ENCODE results near the gene ZNF862. TPM values are rescaled to one million over a fixed set of nuclear protein-coding genes. Genes with fewer than 3 reads are reported as not detected.

ZNF862 gene
- total RNA-seq, 1 donor, result 8.8 TPM

- no peak overlapping the region for H3K4me3 ChIP-seq (ENCODE audit: low read depth, low read length)
- DNase-seq (ENCODE audit: low read depth), result no peak
- TF ChIP-seq CTCF (IDR thresholded peaks at IDR 0.05; ENCODE audit: insufficient read depth, low read length), result no peak
These were observed 38.0 kb upstream of the ZNF862 start for GRCh38 chr7:149800169-149800555.

- DNase-seq (ENCODE audit: low read depth), result no peak
- no peak overlapping the region for H3K4me3 ChIP-seq (ENCODE audit: low read depth, low read length)
- TF ChIP-seq CTCF (IDR thresholded peaks at IDR 0.05; ENCODE audit: insufficient read depth, low read length), result no peak
These were observed 37.1 kb upstream of the ZNF862 start for GRCh38 chr7:149801002-149801566.

GRCh38 chr7:149801816-149802215, 36.4 kb upstream of the ZNF862 start:
- no peak for DNase-seq (ENCODE audit: low read depth)
- TF ChIP-seq CTCF (IDR thresholded peaks at IDR 0.05; ENCODE audit: insufficient read depth, low read length), result no peak
- H3K4me3 ChIP-seq (ENCODE audit: low read depth, low read length), result no peak overlapping the region

DNA sequence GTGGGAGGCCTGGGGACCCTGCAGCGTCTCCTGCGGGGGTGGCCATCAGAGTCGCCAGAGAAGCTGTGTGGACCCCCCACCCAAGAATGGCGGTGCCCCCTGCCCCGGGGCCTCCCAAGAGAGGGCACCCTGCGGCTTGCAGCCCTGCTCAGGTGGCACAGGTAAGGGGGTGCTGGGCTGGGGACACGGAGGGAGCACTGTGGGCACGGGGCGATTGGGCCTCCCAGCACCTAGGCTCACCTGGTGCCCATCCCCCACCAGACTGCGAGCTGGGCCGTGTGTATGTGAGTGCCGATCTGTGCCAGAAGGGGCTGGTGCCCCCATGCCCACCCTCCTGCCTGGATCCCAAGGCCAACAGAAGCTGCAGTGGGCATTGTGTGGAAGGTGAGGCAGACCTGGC, 35.2 kb upstream of the ZNF862 start:
- no peak for DNase-seq (ENCODE audit: low read depth)
- no peak overlapping the region for H3K4me3 ChIP-seq (ENCODE audit: low read depth, low read length)
- TF ChIP-seq CTCF (IDR thresholded peaks at IDR 0.05; ENCODE audit: insufficient read depth, low read length), result no peak

DNA sequence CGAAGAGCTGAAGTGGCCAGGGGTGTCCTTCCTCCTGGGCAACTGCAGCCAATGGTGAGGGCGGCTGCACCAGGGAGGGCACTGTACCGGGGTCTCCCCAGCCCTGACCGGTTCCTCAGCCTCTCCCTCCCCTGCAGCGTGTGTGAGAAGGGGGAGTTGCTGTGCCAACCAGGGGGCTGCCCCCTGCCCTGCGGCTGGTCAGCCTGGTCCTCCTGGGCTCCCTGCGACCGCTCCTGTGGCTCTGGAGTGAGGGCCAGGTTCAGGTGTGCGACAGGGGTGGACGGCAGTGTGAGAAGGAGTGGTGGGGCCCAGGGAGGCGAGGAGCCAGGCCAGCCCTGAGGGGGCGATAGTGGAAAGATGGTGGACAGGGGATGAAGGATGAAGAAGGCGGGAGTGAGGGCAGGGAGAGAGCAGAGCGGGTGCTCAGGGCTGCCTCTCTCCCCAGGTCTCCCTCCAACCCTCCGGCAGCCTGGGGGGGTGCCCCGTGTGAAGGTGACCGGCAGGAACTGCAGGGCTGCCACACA, 34.6 kb upstream of the ZNF862 start:
- no peak for TF ChIP-seq CTCF (IDR thresholded peaks at IDR 0.05; ENCODE audit: insufficient read depth, low read length)
- H3K4me3 ChIP-seq (ENCODE audit: low read depth, low read length), result no peak overlapping the region
- DNase-seq (ENCODE audit: low read depth), result no peak

DNA sequence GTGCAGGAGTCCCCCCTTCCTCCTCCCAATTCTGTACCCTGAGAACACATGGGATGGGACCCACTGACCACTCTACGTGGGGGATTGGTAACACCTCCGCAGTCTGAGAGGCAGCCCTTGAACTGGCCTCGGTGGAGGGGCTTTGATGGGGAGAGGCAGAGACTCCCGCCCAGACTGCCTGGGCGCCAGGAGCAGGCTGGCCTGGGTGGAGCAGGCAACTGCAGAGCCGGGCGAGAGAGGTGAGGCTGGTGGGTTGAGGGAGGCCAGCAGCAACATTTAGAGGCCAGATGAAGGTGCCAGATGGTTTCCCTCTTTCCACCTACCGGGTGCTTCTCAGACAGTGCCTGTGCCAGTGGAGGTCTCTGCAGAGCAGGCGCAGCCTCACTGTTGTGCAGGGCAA, 34.1 kb upstream of the ZNF862 start:
- H3K4me3 ChIP-seq (ENCODE audit: low read depth, low read length), result no peak overlapping the region
- no peak for TF ChIP-seq CTCF (IDR thresholded peaks at IDR 0.05; ENCODE audit: insufficient read depth, low read length)
- DNase-seq (ENCODE audit: low read depth), result no peak

DNA sequence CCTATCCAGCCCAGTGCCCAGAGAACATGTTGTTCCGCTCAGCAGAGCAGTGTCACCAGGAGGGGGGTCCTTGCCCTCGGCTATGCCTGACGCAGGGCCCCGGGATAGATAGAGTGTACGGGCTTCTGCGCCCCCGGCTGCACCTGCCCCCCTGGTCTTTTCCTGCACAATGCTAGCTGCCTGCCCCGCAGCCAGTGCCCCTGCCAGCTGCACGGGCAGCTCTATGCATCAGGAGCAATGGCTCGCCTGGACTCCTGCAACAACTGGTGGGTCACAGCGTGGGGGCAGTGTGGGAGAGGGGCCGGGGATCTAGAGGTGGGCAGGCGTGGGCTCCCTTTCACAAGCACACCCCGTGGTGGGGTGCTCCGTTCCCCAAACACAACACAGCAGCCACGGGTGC, 31.4 kb upstream of the ZNF862 start:
- no peak for DNase-seq (ENCODE audit: low read depth)
- no peak for TF ChIP-seq CTCF (IDR thresholded peaks at IDR 0.05; ENCODE audit: insufficient read depth, low read length)
- no peak overlapping the region for H3K4me3 ChIP-seq (ENCODE audit: low read depth, low read length)

Measured in fibroblast of the aortic adventitia (primary cell).